Choroid plexus epithelial cell (primary cell): ENCODE results near the gene TMPRSS7.

Experiments used
- DNase-seq: peaks from one replicate; pipeline ENCODE4 v3.0.0-alpha.2; 2010; ENCODE audit warnings: low read depth
- H3K4me3 ChIP-seq: 2 replicates; pipeline ENCODE4 v1.5.1; 2011; ENCODE audit warnings: low read depth, mild to moderate bottlenecking, control low read depth, low read length, moderate library complexity
- TF ChIP-seq, protein P1 (sequence below): conservative IDR thresholded peaks from 2 replicates; pipeline ENCODE4 v1.5.1; 2011; ENCODE audit warnings: low read depth, mild to moderate bottlenecking, control low read depth, inconsistent platforms, low read length, moderate library complexity

The TMPRSS7 gene

DNA sequence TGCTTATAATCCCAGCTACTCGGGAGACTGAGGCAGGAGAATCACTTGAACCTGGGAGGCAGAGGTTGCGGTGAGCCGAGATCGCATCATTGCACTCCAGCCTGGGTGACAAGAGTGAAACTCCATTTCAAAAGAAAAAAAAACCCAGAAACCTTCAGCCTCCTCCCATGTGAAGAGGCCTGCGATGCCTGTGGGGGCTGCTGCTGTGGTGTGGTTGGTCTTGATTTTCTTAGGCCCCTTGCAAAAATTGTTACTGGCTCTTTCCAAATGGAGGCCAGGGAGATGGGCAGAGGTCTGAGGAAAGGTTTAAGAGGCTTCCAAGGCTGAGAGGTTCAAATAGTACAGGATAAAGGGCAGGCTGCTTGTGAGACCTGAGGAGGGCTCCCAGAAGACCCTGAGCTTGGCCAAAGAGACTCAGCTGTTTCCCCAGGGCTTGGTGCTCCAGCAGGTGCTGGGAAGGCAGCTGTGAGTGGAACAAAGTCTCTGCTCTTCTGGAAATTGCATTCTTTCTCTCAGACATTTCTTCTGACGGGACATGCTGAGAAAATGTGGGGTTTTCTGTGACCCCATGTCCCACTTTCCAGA is 80.1 kb downstream of the TMPRSS7 start:
- TF ChIP-seq, protein P1, sequence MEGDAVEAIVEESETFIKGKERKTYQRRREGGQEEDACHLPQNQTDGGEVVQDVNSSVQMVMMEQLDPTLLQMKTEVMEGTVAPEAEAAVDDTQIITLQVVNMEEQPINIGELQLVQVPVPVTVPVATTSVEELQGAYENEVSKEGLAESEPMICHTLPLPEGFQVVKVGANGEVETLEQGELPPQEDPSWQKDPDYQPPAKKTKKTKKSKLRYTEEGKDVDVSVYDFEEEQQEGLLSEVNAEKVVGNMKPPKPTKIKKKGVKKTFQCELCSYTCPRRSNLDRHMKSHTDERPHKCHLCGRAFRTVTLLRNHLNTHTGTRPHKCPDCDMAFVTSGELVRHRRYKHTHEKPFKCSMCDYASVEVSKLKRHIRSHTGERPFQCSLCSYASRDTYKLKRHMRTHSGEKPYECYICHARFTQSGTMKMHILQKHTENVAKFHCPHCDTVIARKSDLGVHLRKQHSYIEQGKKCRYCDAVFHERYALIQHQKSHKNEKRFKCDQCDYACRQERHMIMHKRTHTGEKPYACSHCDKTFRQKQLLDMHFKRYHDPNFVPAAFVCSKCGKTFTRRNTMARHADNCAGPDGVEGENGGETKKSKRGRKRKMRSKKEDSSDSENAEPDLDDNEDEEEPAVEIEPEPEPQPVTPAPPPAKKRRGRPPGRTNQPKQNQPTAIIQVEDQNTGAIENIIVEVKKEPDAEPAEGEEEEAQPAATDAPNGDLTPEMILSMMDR = no peak
- no peak for DNase-seq

DNA sequence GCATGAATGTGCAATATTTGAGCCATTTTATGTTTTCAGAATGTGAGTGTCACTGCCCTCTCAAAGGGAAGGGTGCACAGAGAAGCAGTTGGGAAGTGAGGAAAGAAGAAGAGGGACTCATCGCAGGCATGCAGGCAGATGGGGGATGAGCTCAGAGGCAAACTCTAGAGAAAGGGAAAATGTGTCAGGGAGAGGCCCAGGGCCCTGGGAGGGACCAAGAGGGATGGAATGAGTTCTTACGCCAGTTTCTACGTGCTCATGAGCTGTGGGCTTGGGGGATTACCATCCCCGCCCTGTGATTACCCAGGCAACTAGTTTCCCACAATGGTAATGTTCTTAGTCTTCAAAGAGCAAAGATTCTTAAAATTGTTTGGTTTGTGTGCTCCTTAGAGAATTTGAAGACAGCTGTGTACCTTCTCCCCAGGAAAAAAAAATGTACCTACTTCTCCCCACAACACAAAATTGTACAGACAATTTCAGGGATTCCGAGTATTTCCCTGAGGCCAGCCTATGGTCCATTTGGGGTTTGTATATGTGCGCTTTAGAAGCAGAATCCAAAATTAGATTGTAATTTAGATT is 80.7 kb downstream of the TMPRSS7 start:
- no peak for DNase-seq
- TF ChIP-seq, protein P1 = no peak

More for the DNA sequence above, 80.1 kb downstream of the TMPRSS7 start:
- H3K4me3 ChIP-seq = no peak overlapping the region

DNA sequence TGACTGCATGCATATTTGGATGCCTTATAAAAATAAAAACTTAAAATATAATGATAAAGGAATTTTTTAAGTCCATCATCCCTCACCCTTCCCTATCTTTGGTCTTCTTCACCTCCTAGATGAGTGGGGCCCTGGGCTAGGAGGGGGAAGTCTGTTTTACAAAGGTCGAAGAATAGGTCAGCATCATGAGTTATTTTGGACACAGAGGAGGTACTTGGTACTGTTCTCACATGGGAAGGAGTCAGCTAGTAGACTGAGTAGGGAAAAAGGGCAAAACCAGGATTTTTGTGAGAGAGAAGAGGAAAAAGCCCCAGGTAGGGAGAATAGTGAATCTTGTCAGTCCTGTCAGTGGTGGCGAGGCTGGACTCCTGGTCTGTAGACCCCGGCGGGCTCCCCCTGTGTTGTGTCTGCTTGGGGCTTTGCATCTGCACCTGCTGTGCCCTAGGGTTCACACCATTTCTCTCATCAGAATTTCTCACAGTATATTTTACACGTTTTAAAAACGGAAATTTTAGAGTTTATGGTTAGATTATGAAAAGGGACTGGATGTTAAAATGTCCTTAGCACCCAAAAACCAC is 81.4 kb downstream of the TMPRSS7 start:
- TF ChIP-seq, protein P1 = no peak
- no peak for DNase-seq
- no peak overlapping the region for H3K4me3 ChIP-seq

More for the DNA sequence above, 80.7 kb downstream of the TMPRSS7 start:
- H3K4me3 ChIP-seq = no peak overlapping the region

DNA sequence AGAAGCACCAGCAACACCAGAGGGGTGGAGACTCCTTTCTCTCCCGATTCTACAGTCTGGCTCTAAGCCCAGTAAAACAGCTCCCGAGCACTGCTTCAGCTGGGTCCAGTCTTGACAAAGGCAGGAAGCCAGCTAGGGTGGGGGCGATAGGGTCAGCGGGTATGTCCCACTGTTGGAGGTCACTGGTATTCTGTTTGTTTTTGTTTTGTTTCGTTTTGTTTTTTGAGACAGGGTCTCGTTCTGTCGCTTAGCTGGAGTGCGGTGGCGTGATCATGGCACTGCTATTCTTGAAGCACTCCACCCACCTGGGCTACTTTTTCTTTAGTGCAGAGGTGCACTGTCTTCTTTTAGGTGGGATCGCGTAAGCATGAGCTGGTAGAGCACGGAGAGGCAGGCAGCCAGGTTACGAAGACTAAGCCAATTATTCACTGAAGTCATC is 82.2 kb downstream of the TMPRSS7 start:
- peak overlapping the region; percentile 32 for H3K4me3 ChIP-seq
- peak; percentile 30 for DNase-seq
- TF ChIP-seq, protein P1 = no peak

DNA sequence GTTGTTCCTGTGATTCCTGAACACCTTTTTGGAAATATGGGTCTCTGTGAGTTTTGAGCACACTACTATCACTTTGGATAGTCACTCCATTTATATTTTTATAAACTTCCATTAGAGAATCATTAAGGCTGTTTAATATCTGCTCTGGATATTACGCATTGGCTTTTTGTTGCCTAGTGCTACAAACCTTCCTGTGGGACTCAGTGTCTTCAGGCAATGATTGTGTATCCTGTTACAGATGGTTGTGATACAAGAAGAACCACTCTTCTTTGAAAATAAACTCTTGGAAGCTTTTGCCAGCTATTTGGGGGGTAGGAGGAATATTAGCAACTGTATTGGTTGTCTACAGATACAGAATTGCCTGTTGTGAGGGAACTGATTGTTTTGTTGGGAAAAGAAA is 82.9 kb downstream of the TMPRSS7 start:
- no peak overlapping the region for H3K4me3 ChIP-seq
- DNase-seq = no peak
- TF ChIP-seq, protein P1 = no peak

DNA sequence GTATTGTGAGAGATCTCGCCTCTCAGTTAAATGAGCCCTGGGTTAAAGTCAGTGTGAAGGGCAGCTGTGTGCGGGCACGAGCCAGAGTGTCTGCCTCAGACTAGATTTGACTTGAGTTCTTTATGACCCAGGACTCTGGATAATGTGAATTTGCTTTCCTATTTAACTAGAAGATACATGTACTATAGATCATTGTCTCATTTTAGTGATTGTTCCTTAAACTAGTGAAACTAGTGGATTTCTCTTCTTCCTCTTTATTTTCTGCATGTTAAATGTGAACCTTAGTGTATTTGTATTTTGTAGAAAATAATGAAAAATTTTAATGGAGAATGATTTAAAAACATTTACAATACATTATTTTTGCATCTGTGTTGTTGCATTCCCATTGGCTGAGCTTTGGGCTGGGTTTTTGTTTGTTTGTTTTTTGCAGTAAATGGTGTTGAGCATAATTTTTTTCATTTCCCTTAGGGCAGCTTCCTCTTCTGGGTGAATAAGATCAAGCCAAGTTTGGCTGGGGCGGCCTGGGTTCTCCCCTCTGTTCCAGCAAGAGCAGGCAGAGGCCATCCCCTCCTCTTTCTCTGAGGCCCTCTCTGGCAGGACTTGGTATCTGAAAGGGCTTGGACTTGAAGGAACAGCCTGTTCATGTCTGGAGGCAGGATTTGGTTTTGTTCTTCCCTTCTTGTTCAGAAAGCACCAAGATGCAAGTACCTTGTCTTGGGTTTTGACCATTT is 83.5 kb downstream of the TMPRSS7 start:
- no peak overlapping the region for H3K4me3 ChIP-seq
- DNase-seq = no peak
- TF ChIP-seq, protein P1 = peak; percentile 12
